A549 treated with ZK216348 at 1 μM for 4 hours (cell line): ENCODE results near the gene BASP1. TPM values are rescaled to one million over a fixed set of nuclear protein-coding genes. Genes with fewer than 3 reads are reported as not detected.

ENCODE experiments used
- total RNA-seq: library from RNA; stranded (reverse); fragments of 200-300 nt; extraction: Qiagen RNA extraction; gene quantifications from 5 replicates; pipeline ENCODE4 v1.2.3, GENCODE V29; 2022; ENCODE audit warnings: low read depth

BASP1 gene, protein sequence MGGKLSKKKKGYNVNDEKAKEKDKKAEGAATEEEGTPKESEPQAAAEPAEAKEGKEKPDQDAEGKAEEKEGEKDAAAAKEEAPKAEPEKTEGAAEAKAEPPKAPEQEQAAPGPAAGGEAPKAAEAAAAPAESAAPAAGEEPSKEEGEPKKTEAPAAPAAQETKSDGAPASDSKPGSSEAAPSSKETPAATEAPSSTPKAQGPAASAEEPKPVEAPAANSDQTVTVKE
- 220 to 349 TPM (median 293 TPM) in 5 replicates for total RNA-seq

DNA sequence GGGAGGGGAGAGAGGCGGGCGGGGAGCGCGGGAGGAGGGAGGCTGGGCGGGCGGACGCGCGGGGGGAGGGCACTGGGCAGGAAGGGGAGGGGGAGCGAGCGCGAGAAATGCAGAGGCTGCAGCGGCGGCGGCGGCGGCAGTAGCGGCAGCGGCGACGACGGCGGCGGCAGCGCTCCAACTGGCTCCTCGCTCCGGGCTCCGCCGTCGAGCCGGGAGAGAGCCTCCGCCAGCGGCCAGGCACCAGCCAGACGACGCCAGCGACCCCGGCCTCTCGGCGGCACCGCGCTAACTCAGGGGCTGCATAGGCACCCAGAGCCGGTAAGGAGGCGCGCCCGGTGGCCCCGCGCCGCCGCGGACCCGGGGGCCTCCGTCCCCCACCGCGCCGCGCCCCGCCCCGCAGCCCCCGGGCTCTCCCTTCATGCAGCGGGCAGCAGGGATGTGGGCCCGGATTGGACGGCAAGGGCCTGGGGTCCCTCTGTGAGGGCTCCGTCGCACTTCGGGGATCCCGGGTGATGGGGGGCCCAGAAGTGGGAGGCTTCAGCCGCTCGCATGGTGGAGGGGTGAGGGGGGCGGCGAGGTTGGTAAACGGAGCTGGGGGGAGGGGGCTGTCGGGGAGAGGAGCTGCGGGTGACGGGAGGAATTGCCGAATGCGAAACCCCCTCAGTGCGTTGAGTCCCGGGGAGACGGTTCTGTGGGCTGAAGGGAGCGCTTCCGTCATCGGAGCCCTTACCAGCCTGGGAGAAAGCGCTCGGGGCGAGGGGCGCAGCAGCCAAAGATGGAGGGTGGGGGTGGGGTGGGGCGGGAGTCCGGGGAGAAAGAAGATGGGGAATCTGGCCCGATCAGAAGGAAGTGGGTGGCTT is at the start of gene BASP1:
Gene BASP1 (plus strand): TSS at position 139 of the 860 bp plus-strand sequence. CDS start 57,586 bp downstream, outside the sequence.

